ENCODE measurements around the gene TMEM135. TPM values are rescaled to one million over a fixed set of nuclear protein-coding genes. Genes with fewer than 3 reads are reported as not detected.
"Not testable (repeated sequence)": the region's sequence is repeated elsewhere in the genome, so short reads cannot be mapped to it uniquely, and the experiment has no call there.

The TMEM135 gene
- total and polyA plus RNA-seq, 12 donors: 3.4 to 28.6 (median 16.9) TPM

GRCh38 chr11:87144252-87144651 lies 106.5 kb downstream of the TMEM135 start:
- intact Hi-C loops (cut with DNase I): no loop called here

DNA sequence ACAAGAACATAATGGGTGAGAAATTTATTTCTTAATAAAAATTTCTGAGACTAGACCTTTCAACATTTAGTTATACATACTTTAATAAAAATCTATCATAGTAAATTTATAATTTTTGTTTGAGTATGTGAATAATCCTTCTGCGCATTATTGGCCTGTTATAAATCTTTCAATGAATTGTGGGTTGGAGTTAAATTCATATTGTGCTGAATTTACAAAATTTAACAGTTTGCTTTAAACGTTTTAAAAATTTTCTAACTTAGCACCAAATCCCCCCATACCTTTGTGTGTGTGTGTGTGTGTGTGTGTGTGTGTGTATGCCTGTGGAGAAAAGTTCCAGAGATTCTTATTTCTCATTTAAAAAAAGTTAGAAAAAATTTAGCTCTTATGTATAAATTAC lies 111.0 kb downstream of the TMEM135 start:
- Histone ChIP-seq H3K36me3 (no peaks in the 10 kb centered on the region), H3K27ac (no peak overlapping the region), H3K27me3 (no peaks in the 10 kb centered on the region), H3K4me3 (no peak overlapping the region), H3K9me3 (peaks cover 0 to 6% (median 0%) of the 10 kb centered on the region in 11 donors), H3K4me1 (peaks cover 0 to 22% (median 0%) of the 10 kb centered on the region in 9 donors)
- 91% methylated on average over 2 of the region's 2 CpGs for WGBS, 2 donors
- intact Hi-C loops (cut with DNase I): no loop called here
- TF ChIP-seq CTCF (IDR thresholded peaks at IDR 0.05): no peak
- DNase-seq (no peak), ATAC-seq (no peak)

More at GRCh38 chr11:87144252-87144651, 106.5 kb downstream of the TMEM135 start:
- no peak for ATAC-seq
- no peak for TF ChIP-seq CTCF (IDR thresholded peaks at IDR 0.05)
- 91 to 93% methylated on average over 3 of the region's 3 CpGs for WGBS, 2 donors
- Histone ChIP-seq H3K4me1 (peaks cover 0 to 7% (median 0%) of the 10 kb centered on the region in 9 donors), H3K27ac (no peak overlapping the region), H3K9me3 (peaks cover 0 to 17% (median 6%) of the 10 kb centered on the region in 11 donors), H3K27me3 (no peaks in the 10 kb centered on the region), H3K36me3 (no peaks in the 10 kb centered on the region), H3K4me3 (no peak overlapping the region)
- DNase-seq: no peak

DNA sequence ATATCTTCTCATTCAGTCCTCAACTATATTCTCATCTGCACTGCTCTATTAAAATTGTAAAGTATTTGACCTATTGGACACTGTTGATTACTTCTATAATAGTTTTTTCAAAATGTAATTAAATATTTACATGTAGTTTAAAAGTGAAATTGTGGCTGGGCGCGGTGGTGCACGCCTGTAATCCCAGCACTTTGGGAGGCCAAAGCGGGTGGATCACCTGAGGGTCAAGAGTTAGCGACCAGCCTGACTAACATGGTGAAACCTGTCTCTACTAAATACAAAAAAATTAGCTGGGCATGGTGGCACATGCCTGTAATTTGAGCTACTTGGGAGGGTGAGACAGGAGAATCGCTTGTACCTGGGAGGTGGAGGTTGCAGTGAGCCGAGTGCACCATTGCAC lies 112.0 kb downstream of the TMEM135 start:
- 91 to 97% methylated on average over 7 of the region's 7 CpGs for WGBS, 2 donors
- DNase-seq; ATAC-seq; H3K27ac ChIP-seq; H3K9me3 ChIP-seq; H3K27me3 ChIP-seq; H3K4me3 ChIP-seq; intact Hi-C loops (cut with DNase I); H3K36me3 ChIP-seq: not testable (repeated sequence)
- H3K4me1 ChIP-seq: peaks cover 0 to 20% (median 0%) of the 10 kb centered on the region in 9 donors

DNA sequence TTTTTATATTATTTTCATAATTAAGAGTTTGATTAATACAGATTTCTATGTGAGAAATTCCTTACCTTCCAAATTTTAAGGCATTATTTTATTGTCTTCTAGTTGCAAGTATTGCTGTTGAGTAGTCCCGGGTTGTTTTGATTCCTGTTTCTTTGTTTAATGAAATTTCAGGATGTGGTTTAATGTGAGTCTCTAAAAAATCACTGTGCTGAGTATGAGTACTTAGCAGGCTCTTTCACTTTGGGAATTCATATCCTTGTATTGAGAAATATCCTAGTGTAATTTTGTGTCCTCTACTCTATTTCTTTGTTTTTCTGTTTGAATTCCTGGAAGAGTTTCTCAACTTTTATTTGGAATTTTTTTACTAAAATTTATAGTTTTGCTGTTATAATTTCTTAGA lies 113.2 kb downstream of the TMEM135 start:
- ATAC-seq: peak in 2 of 8 donors; percentile 37 to 42
- Histone ChIP-seq H3K4me1 (peaks cover 0 to 29% (median 6%) of the 10 kb centered on the region in 9 donors), H3K27ac (peak overlapping the region in 3 of 10 donors; percentile 23 to 64 (median 33)), H3K9me3 (peaks cover 0 to 6% (median 0%) of the 10 kb centered on the region in 11 donors), H3K36me3 (no peaks in the 10 kb centered on the region), H3K27me3 (no peaks in the 10 kb centered on the region), H3K4me3 (no peak overlapping the region)
- WGBS, 2 donors: 60 to 82% methylated on average over 1 of the region's 1 CpG
- intact Hi-C loops (cut with DNase I): no loop called here
- no peak for TF ChIP-seq CTCF (IDR thresholded peaks at IDR 0.05)
- DNase-seq: no peak

GRCh38 chr11:87154246-87154645 lies 116.5 kb downstream of the TMEM135 start:
- intact Hi-C loops (cut with DNase I): no loop called here
- Histone ChIP-seq H3K27me3 (no peaks in the 10 kb centered on the region), H3K4me3 (no peak overlapping the region), H3K4me1 (peaks cover 0 to 35% (median 8%) of the 10 kb centered on the region in 9 donors), H3K27ac (no peak overlapping the region), H3K36me3 (no peaks in the 10 kb centered on the region), H3K9me3 (peaks cover 0 to 6% (median 0%) of the 10 kb centered on the region in 11 donors)
- WGBS, 2 donors: 93 to 97% methylated on average over 2 of the region's 2 CpGs
- no peak for DNase-seq
- TF ChIP-seq CTCF (IDR thresholded peaks at IDR 0.05): no peak
- no peak for ATAC-seq
